PC-9 (cell line): ENCODE results near the gene C2CD2. TPM values are rescaled to one million over a fixed set of nuclear protein-coding genes. Genes with fewer than 3 reads are reported as not detected.

Experiments
- BruUV-seq: library from RNA; stranded (reverse); fragments of 400-500 nt; replicated peaks from 2 replicates; lab custom pipeline; 2021; lab: Mats Ljungman, UMichigan
- CTCF ChIA-PET: fragments of 300-600 bp; sonication (Branson Sonifier 250); formaldehyde crosslinking; loops from one replicate; lab custom pipeline; 2022; ENCODE audit warnings: antibody characterized with exemption; lab: Charles Lee
- POLR2A ChIA-PET: fragments of 300-600 bp; sonication (Branson Sonifier 250); formaldehyde crosslinking; loops from one replicate; lab custom pipeline; 2022; ENCODE audit warnings: antibody characterized with exemption; ENCODE audit not compliant: unreplicated experiment; lab: Charles Lee
- DNase-seq, 2 experiments: peaks; one replicate each; pipeline versions ENCODE4 v3.0.0 to v3.0.0-alpha.2; 2015 to 2022; ENCODE audit warnings: mixed read lengths in 1 of 2
- H2AFZ ChIP-seq: fragments of 200-600 bp; sonication (generic); 2 replicates; pipeline ENCODE4 v1.8.1; 2017; ENCODE audit warnings: antibody characterized with exemption
- H3F3A ChIP-seq: fragments of 200-600 bp; sonication (generic); 2 replicates; pipeline ENCODE4 v1.8.1; 2017; ENCODE audit warnings: antibody characterized with exemption, mild to moderate bottlenecking, low read depth; ENCODE audit not compliant: insufficient read depth
- H3K27ac ChIP-seq: fragments of 200-600 bp; sonication (generic); 2 replicates; pipeline ENCODE4 v1.6.1; 2016; ENCODE audit warnings: mixed run types
- H3K27me3 ChIP-seq: fragments of 200-600 bp; sonication (generic); 2 replicates; pipeline ENCODE4 v1.6.1; 2016; ENCODE audit warnings: low read depth, mixed run types; ENCODE audit not compliant: insufficient read depth
- H3K36me3 ChIP-seq: fragments of 200-600 bp; sonication (generic); 2 replicates; pipeline ENCODE4 v1.6.1; 2016; ENCODE audit warnings: low read depth, mixed run types
- H3K4me1 ChIP-seq: fragments of 200-600 bp; sonication (generic); replicated peaks from 2 replicates; pipeline ENCODE4 v1.6.1; 2016; ENCODE audit warnings: mixed run types; ENCODE audit not compliant: insufficient read depth
- H3K4me2 ChIP-seq: fragments of 200-600 bp; sonication (generic); 2 replicates; pipeline ENCODE4 v1.6.1; 2017; ENCODE audit warnings: mixed run types
- H3K4me3 ChIP-seq: fragments of 200-600 bp; sonication (generic); 2 replicates; pipeline ENCODE4 v1.6.1; 2016; ENCODE audit warnings: mixed run types
- H3K79me2 ChIP-seq: fragments of 200-600 bp; sonication (generic); 2 replicates; pipeline ENCODE4 v1.6.1; 2017; ENCODE audit warnings: low read depth, mixed run types
- H3K9me2 ChIP-seq: fragments of 200-600 bp; sonication (generic); 2 replicates; pipeline ENCODE4 v1.8.1; 2017; ENCODE audit warnings: mild to moderate bottlenecking; ENCODE audit not compliant: insufficient read depth
- H3K9me3 ChIP-seq: fragments of 200-600 bp; sonication (generic); 2 replicates; pipeline ENCODE4 v1.8.1; 2016; ENCODE audit warnings: low read depth; ENCODE audit not compliant: insufficient read depth
- H4K20me1 ChIP-seq: fragments of 200-600 bp; sonication (generic); 2 replicates; pipeline ENCODE4 v1.8.1; 2017; ENCODE audit not compliant: insufficient read depth
- EZH2 ChIP-seq: fragments of 200-600 bp; sonication (generic); IDR thresholded peaks from 2 replicates; pipeline ENCODE4 v1.8.0; 2017; ENCODE audit warnings: antibody characterized with exemption, low read depth
- intact Hi-C: fragments of 100-400 bp; cut with micrococcal nuclease; formaldehyde crosslinking; loops from one replicate; pipeline ENCODE4 v1.10.0; 2022; ENCODE audit not compliant: unreplicated experiment
- total RNA-seq: library from RNA; stranded (reverse); gene quantifications from 2 replicates; pipeline ENCODE4 v1.2.3, GENCODE V29; 2021
- TF ChIP-seq, protein P1 (sequence below): fragments of 200-600 bp; sonication (generic); conservative IDR thresholded peaks from 2 replicates; pipeline ENCODE4 v1.6.1; 2017; ENCODE audit warnings: mixed run types, antibody characterized with exemption, mild to moderate bottlenecking, moderate library complexity

The C2CD2 gene
- total RNA-seq, 1 experiment from 2014 or later: 26.8 TPM

DNA sequence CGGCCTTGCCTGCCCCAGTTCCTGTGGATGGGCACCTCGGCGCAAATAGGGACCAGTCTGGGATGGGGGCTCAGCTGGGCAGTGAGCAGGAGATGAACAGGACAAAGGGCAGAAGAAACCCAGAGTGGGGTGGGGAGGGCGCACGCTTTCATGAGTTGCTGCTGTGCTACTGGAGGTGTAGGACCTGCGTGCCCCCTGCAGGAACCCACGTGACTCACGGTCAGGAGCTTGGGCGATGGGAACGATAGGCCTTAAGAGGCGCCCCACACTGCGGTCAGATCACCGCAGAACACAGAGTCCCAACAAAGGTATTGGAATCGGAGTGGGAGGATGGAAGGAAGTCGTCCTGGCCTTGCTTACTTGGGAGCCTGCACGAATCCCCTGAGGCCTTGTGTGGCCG lies 91.8 kb downstream of the C2CD2 start:
- Histone ChIP-seq H3K27me3 (no peaks in the 10 kb centered on the region), H3K36me3 (no peaks in the 10 kb centered on the region), H3K9me3 (no peaks in the 10 kb centered on the region), H3K79me2 (no peaks in the 10 kb centered on the region), H4K20me1 (no peaks in the 10 kb centered on the region), H3K4me2 (no peak overlapping the region), H3K4me3 (no peak overlapping the region), H3K9me2 (no peaks in the 10 kb centered on the region), H3K27ac (no peak overlapping the region), H3F3A (no peaks in the 10 kb centered on the region), H2AFZ (no peak overlapping the region), H3K4me1 (no peaks in the 10 kb centered on the region)
- ChIA-PET CTCF (no interaction called here), POLR2A (no interaction called here)
- BruUV-seq: no TSS peak
- no peak for DNase-seq
- intact Hi-C loops: no loop called here
- TF ChIP-seq EZH2: no peak
- TF ChIP-seq, protein P1, sequence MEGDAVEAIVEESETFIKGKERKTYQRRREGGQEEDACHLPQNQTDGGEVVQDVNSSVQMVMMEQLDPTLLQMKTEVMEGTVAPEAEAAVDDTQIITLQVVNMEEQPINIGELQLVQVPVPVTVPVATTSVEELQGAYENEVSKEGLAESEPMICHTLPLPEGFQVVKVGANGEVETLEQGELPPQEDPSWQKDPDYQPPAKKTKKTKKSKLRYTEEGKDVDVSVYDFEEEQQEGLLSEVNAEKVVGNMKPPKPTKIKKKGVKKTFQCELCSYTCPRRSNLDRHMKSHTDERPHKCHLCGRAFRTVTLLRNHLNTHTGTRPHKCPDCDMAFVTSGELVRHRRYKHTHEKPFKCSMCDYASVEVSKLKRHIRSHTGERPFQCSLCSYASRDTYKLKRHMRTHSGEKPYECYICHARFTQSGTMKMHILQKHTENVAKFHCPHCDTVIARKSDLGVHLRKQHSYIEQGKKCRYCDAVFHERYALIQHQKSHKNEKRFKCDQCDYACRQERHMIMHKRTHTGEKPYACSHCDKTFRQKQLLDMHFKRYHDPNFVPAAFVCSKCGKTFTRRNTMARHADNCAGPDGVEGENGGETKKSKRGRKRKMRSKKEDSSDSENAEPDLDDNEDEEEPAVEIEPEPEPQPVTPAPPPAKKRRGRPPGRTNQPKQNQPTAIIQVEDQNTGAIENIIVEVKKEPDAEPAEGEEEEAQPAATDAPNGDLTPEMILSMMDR: no peak

- no peak overlapping the region for H2AFZ ChIP-seq
- H3K4me2 ChIP-seq: no peak overlapping the region
- DNase-seq: no peak
- H3K4me1 ChIP-seq: no peaks in the 10 kb centered on the region
- no TSS peak for BruUV-seq
- ChIA-PET POLR2A (no interaction called here), CTCF (no interaction called here)
- no peaks in the 10 kb centered on the region for H3K36me3 ChIP-seq
- no peaks in the 10 kb centered on the region for H3K27me3 ChIP-seq
- H3K27ac ChIP-seq: no peak overlapping the region
- H3K9me2 ChIP-seq: no peaks in the 10 kb centered on the region
- no peaks in the 10 kb centered on the region for H3K79me2 ChIP-seq
- H3K9me3 ChIP-seq: no peaks in the 10 kb centered on the region
- TF ChIP-seq, protein P1: no peak
- TF ChIP-seq EZH2: no peak
- H4K20me1 ChIP-seq: no peaks in the 10 kb centered on the region
- intact Hi-C loops: no loop called here
- no peaks in the 10 kb centered on the region for H3F3A ChIP-seq
- no peak overlapping the region for H3K4me3 ChIP-seq
These were observed 92.6 kb downstream of the C2CD2 start for GRCh38 chr21:41861255-41861654.

DNA sequence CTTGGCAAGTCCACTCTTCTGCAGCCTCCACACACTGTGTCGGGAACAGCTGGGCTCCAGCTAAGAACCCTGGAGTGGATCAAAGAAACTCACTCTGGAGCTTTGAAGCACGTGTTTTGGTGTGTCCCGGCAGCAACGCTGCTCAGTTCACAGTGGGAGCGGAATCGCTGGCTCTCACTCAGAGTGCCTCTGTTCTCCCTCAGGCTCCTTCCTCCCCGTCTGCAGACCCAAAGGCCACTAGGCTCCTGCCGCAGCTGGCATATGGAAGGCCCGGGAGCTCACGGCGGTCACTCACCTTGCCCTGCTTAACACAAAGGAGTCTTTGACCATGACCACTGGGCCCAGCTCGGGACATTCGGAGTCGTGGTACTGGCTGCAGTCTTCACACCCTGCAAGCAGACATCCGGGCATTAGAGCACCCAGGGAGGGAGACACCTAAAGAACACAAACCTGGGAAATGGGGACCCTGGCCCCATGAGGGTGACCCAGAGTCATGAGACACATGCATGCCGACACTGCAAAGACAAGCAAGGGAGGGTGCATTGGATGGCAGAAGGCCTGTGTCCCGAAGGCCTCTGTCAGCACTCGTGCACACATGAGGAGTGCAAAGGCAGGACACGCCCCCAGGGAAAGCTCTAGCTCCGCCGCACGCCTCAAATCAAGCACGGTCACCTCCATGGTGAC lies 94.4 kb downstream of the C2CD2 start:
- H2AFZ ChIP-seq: no peak overlapping the region
- no peak overlapping the region for H3K4me2 ChIP-seq
- POLR2A ChIA-PET: no interaction called here
- CTCF ChIA-PET: no interaction called here
- no peaks in the 10 kb centered on the region for H3K36me3 ChIP-seq
- no peaks in the 10 kb centered on the region for H3K4me1 ChIP-seq
- intact Hi-C loops: no loop called here
- H3F3A ChIP-seq: no peaks in the 10 kb centered on the region
- H3K4me3 ChIP-seq: no peak overlapping the region
- no peaks in the 10 kb centered on the region for H3K27me3 ChIP-seq
- TF ChIP-seq EZH2: no peak
- TF ChIP-seq, protein P1: no peak
- H3K79me2 ChIP-seq: no peaks in the 10 kb centered on the region
- BruUV-seq: no TSS peak
- no peak for DNase-seq
- no peaks in the 10 kb centered on the region for H3K9me2 ChIP-seq
- no peaks in the 10 kb centered on the region for H4K20me1 ChIP-seq
- no peak overlapping the region for H3K27ac ChIP-seq
- no peaks in the 10 kb centered on the region for H3K9me3 ChIP-seq
